WI38 (cell line): ENCODE measurements around the gene RAB6B.

Experiments
- H3K4me3 ChIP-seq: 2 replicates; pipeline ENCODE4 v1.5.1; 2011; ENCODE audit warnings: low read depth, mild to moderate bottlenecking, control low read depth, low read length
- TF ChIP-seq, protein P1 (sequence below): IDR thresholded peaks from 2 replicates; pipeline ENCODE4 v1.5.1; 2012; ENCODE audit warnings: low read depth, mild to moderate bottlenecking, control low read depth, low read length

RAB6B gene

DNA sequence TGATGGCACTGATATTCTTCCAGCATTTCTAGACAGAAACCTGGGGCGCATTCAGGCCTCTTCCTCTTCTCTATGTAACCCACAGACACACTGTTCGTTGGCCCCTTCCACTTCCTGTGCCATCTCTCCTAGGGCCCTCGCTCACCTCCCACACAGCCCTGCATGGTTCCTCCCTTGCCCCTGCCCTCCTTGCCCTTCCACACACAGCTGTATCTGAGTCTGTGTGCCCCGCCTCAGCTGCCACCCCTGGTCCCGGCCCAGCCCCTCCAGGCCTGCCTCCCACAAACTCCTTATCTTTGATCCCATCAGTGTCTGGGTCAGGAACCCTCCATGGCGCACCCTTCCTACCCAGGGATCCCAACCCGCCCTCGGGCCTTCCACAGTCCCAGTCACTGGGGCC is 37.9 kb downstream of the RAB6B start:
- H3K4me3 ChIP-seq, result no peak overlapping the region
- TF ChIP-seq, protein P1, sequence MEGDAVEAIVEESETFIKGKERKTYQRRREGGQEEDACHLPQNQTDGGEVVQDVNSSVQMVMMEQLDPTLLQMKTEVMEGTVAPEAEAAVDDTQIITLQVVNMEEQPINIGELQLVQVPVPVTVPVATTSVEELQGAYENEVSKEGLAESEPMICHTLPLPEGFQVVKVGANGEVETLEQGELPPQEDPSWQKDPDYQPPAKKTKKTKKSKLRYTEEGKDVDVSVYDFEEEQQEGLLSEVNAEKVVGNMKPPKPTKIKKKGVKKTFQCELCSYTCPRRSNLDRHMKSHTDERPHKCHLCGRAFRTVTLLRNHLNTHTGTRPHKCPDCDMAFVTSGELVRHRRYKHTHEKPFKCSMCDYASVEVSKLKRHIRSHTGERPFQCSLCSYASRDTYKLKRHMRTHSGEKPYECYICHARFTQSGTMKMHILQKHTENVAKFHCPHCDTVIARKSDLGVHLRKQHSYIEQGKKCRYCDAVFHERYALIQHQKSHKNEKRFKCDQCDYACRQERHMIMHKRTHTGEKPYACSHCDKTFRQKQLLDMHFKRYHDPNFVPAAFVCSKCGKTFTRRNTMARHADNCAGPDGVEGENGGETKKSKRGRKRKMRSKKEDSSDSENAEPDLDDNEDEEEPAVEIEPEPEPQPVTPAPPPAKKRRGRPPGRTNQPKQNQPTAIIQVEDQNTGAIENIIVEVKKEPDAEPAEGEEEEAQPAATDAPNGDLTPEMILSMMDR, result no peak

DNA sequence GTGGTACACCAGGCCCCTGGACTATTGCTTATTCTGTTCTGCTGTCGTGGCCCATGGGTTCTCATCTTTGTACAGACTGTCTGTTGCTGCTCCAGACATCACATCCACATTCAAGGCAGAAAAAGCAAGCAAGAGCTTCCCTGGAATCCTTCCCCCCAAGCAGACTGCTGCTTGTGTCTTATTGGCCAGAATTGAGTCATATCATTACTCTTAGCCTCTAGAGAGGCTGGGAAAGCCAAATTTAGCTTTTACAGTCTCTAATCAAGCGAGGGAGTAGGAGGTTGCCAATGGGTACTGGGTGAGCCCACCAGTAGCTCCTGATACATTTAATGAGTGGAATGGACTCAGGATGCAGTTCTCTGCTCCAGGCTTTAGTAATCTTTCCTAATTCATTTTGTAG is 39.4 kb downstream of the RAB6B start:
- TF ChIP-seq, protein P1, result no peak

DNA sequence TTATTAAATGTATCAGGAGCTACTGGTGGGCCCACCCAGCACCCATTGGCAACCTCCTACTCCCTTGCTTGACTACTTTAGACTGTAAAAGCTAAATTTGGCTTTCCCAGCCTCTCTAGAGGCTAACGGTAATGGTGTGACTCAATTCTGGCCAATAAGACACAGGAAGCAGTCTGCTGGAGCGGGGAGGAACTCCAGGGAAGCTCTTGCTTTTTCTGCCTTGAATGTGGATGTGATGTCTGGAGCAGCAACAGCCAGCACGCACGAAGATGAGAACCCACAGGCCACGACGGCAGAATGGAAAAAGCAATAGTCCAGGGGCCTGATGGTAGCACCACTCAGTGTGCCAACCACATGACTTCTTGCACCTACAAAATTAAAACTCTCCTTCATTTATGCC is 39.9 kb downstream of the RAB6B start:
- TF ChIP-seq, protein P1, result no peak
- H3K4me3 ChIP-seq, result no peak overlapping the region

More for the DNA sequence above, 39.4 kb downstream of the RAB6B start:
- no peak overlapping the region for H3K4me3 ChIP-seq

DNA sequence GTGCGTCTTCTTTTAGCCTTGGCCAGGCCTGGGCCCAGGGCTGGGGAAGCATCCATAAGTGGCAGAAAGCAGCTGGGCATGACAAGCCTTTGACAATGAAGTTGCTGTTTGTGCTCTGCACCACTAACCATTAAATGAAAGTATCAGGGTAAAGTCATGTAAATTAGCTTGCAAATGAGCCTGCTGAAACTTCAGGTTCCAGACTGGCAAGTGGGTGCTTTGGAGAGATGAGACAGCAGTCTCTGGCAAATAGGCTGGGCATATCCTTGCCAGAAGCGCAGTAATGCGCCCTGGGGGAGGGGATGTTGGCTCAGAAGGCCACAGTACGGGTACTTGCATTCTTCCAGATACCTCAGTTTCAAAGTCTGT is 40.7 kb downstream of the RAB6B start:
- no peak overlapping the region for H3K4me3 ChIP-seq
- TF ChIP-seq, protein P1, result no peak

DNA sequence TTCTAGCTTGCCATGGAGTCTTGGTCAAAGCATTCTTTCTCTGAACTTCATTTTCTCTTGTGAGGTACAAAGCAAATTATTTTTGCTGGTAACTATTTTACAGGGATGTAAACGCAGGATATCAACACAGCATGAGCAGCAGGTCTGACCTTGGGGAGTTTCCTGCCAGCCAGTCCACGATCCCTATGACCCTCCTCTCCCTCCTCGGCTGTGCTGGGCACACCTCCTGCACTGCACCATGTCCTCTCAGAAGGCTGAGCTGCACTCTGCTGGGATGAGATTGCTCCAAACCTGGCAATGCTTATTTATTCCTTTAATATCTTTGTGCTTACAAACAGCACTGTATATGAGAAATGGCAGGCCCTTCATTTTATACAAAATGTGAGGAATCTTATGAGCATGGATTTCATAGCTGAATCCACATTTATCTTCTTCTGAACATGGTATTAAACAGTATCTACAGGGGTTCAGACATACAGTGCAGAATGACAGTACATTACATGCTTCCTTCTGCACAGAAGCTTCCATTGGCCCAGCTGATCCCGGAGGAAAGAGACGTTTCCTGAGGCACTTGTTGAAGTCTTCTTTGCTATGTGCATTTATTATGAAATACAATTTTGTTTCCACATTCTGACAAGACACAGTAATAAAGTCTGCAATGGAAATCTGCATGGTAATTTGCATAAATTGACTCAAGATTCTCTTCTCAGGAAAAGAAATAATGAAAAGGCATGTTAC is 41.2 kb downstream of the RAB6B start:
- H3K4me3 ChIP-seq, result no peak overlapping the region
- TF ChIP-seq, protein P1, result no peak

DNA sequence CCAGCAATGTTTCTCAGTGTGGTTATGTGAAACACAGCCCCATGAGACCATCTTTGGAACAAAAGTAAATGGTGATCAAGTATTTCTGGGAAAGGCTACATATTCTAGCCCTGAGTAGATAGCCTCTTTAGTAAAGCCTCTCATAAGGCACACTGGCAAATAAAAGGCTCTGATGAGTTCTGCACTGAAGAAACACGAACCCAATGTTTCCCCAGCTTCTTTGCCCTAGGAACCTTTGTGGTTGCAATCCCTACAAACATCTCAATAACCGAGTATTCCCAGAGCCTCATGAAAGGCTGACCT is 41.8 kb downstream of the RAB6B start:
- H3K4me3 ChIP-seq, result no peak overlapping the region
- TF ChIP-seq, protein P1, result no peak

DNA sequence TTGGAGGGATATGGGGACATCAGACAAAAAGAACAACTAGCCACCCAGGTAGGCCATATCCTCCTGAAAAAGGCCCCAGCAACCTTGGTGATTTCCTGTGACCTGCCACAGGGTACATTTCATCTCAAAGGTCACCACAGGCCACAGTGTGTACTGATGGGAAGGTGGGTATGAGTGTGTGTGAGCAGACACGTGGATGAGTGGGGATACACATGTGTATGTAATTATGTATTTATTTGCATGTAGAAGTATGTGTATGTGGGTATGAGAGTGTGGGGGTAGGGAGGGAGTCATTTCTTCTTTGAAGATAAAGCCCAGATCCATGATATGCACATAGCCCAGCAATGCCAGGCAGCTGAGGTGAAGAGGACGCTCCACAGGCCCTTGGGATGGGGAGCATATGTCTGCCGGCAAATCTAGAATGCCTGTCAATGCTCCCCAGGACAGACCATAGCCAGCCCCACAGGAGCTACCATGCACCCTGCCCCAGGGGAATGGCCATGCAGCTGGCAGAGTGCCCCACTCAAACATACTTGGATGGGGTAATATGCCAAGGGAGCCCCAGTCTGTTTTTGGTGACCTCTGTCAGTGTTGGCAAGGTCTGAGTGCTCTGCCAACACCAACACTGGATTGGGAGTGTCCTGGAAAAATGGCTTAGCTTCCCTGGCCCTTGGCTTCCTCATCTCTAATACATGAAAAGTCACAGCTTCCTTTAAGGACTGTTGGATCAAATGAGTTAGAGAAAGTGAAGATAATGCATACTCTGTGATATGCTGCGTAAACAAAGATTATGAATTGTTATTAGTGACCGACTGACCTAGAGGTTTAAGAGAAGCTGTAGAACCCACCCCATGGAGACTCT is 42.4 kb downstream of the RAB6B start:
- H3K4me3 ChIP-seq, result no peak overlapping the region
- TF ChIP-seq, protein P1, result no peak
